HG02588 (cell line): ENCODE measurements around the gene SLC5A2.
"Not testable (repeated sequence)": the region's sequence is repeated elsewhere in the genome, so short reads cannot be mapped to it uniquely, and the experiment has no call there.

Experiments
- ATAC-seq: cut with Tn5 transposase; IDR thresholded peaks from one replicate; pipeline ENCODE4 v1.9.1; 2021; ENCODE audit warnings: mild to moderate bottlenecking, moderate library complexity; ENCODE audit not compliant: unreplicated experiment

The SLC5A2 gene

GRCh38 chr16:31523768-31524167 lies 40.8 kb downstream of the SLC5A2 start:
- ATAC-seq: not testable (repeated sequence)

- no peak for ATAC-seq
Measured at GRCh38 chr16:31525113-31525512, 42.2 kb downstream of the SLC5A2 start.

GRCh38 chr16:31527734-31528274 lies 44.9 kb downstream of the SLC5A2 start, which contains the start of gene AHSP:
Gene AHSP, plus strand, starts transcription at chr16:31527900. Its CDS starts 240 bp downstream, at chr16:31528140.
- ATAC-seq: no peak

GRCh38 chr16:31528523-31529107 lies 45.7 kb downstream of the SLC5A2 start:
- ATAC-seq: no peak

GRCh38 chr16:31529108-31529936 lies 46.4 kb downstream of the SLC5A2 start:
- no peak for ATAC-seq

GRCh38 chr16:31529937-31530312 lies 47.0 kb downstream of the SLC5A2 start:
- no peak for ATAC-seq

- no peak for ATAC-seq
Measured at GRCh38 chr16:31530405-31530804, 47.5 kb downstream of the SLC5A2 start.

- no peak for ATAC-seq
Measured at GRCh38 chr16:31531096-31531495, 48.2 kb downstream of the SLC5A2 start.

- no peak for ATAC-seq
Measured at GRCh38 chr16:31532120-31532519, 49.2 kb downstream of the SLC5A2 start.

GRCh38 chr16:31532896-31533295 lies 50.0 kb downstream of the SLC5A2 start:
- no peak for ATAC-seq

GRCh38 chr16:31535737-31536136 lies 52.8 kb downstream of the SLC5A2 start:
- ATAC-seq: no peak

GRCh38 chr16:31536804-31537361 lies 54.0 kb downstream of the SLC5A2 start:
- ATAC-seq: no peak

- no peak for ATAC-seq
Measured at GRCh38 chr16:31537362-31538242, 54.7 kb downstream of the SLC5A2 start.

- ATAC-seq: not testable (repeated sequence)
Measured at GRCh38 chr16:31538243-31538598, 55.3 kb downstream of the SLC5A2 start.

GRCh38 chr16:31539762-31540161 lies 56.8 kb downstream of the SLC5A2 start:
- ATAC-seq: not testable (repeated sequence)
